Fibroblast of the aortic adventitia (primary cell): Measurements from ENCODE around the gene FLVCR2. TPM values are rescaled to one million over a fixed set of nuclear protein-coding genes. Genes with fewer than 3 reads are reported as not detected.

ENCODE experiments used
- DNase-seq: peaks from one replicate; pipeline ENCODE4 v3.0.0-alpha.2; 2010; ENCODE audit warnings: low read depth
- H3K4me3 ChIP-seq: 2 replicates; pipeline ENCODE4 v1.5.1; 2011; ENCODE audit warnings: low read depth, mild to moderate bottlenecking, control low read depth, low read length, moderate library complexity
- total RNA-seq: library from RNA; depleted of rRNA; stranded (reverse); fragments of >200 nt; gene quantifications from 2 replicates; pipeline ENCODE4 v1.2.3, GENCODE V29; 2012; ENCODE audit warnings: low replicate concordance
- TF ChIP-seq, protein P1 (sequence below): IDR thresholded peaks from 2 replicates; pipeline ENCODE4 v1.5.1; 2011; ENCODE audit warnings: mild to moderate bottlenecking, low read length, control low read depth, inconsistent platforms; ENCODE audit not compliant: insufficient read depth

FLVCR2 gene
- total RNA-seq, 1 donor = 0.90 TPM

DNA sequence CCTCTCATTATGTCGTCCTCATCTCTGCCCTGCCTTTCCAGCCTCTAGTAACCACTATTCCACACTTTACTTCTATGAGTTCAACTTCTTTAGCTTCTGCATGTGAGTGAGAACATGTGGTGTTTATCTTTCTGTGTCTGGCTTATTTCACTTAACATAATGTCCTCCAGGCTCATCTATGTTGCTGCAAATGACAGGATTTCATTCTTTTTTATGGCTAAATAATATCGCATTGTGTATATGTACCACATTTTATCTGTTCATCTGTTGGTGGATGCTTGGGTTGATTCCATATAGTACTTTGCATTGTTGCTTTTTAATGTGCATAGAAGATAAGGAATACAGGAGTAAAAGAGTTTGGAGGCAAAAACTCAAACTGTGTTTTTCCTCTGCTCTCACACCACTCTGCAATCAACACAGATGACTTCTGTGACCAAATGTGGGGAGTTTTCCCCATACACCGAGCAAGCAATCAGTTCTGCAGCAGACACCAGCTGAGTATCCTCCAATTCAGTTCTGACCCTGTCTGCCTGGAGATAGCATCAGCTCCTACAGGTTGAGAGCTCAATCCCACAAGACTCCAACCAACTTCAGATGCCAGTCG is 24.6 kb upstream of the FLVCR2 start:
- no peak for DNase-seq
- H3K4me3 ChIP-seq = no peak overlapping the region
- TF ChIP-seq, protein P1, sequence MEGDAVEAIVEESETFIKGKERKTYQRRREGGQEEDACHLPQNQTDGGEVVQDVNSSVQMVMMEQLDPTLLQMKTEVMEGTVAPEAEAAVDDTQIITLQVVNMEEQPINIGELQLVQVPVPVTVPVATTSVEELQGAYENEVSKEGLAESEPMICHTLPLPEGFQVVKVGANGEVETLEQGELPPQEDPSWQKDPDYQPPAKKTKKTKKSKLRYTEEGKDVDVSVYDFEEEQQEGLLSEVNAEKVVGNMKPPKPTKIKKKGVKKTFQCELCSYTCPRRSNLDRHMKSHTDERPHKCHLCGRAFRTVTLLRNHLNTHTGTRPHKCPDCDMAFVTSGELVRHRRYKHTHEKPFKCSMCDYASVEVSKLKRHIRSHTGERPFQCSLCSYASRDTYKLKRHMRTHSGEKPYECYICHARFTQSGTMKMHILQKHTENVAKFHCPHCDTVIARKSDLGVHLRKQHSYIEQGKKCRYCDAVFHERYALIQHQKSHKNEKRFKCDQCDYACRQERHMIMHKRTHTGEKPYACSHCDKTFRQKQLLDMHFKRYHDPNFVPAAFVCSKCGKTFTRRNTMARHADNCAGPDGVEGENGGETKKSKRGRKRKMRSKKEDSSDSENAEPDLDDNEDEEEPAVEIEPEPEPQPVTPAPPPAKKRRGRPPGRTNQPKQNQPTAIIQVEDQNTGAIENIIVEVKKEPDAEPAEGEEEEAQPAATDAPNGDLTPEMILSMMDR = no peak

DNA sequence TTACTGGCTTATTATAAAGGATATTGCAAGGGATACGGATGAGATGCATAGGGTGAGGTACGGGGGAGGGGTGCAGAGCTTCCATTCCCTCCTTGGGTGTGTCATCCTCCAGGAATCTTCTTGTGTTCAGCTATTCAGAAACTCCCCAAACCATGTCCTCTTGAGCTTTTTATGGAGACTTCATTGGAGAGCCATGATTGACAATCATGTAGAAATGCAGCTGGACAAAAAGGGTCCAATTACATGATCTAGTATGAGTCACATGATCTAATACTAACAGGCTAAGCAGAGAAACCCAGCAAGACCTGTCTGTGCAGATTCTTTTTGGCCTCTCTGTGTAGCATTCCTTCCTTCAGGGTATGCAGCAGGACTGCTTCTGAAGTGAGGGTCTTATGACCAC is 23.9 kb upstream of the FLVCR2 start:
- TF ChIP-seq, protein P1 = no peak
- no peak for DNase-seq
- H3K4me3 ChIP-seq = no peak overlapping the region

DNA sequence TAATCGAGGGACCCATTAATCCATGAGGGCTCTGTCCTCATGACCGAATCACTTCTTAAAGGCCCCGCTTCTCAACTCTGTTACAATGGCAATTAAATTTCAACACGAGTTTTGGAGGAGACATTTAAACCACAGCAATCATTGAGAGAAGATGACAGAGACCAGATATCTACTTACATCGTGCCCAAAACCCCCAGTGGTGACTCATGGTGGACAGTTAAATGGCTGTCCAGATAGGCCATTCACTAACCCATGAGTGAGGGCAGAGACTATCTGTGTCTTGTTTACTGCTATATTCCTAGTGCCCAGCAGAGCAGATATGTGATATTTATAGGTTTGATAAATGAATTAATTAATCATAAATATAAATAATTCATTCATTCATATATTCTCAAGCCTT is 20.0 kb upstream of the FLVCR2 start:
- TF ChIP-seq, protein P1 = no peak
- DNase-seq = no peak
- no peak overlapping the region for H3K4me3 ChIP-seq

DNA sequence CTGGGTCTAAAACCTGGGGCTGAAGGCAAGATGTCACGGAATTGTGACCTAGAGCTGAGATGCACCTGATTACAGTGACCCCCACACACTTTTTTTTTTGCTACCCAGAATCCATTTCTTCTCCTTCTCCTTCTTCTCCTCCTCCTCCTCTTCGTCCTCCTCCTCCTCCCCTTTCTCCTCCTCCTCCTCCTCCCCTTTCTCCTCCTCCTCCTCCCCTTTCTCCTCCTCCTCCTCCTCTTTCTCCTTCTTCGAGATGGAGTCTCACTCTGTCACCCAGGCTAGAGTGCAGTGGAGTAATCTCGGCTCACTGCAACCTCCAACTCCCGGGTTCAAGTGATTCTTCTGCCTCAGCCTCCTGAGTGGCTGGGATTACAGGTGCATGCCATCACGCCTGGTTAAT is 19.4 kb upstream of the FLVCR2 start:
- no peak for DNase-seq
- no peak overlapping the region for H3K4me3 ChIP-seq
- TF ChIP-seq, protein P1 = no peak

DNA sequence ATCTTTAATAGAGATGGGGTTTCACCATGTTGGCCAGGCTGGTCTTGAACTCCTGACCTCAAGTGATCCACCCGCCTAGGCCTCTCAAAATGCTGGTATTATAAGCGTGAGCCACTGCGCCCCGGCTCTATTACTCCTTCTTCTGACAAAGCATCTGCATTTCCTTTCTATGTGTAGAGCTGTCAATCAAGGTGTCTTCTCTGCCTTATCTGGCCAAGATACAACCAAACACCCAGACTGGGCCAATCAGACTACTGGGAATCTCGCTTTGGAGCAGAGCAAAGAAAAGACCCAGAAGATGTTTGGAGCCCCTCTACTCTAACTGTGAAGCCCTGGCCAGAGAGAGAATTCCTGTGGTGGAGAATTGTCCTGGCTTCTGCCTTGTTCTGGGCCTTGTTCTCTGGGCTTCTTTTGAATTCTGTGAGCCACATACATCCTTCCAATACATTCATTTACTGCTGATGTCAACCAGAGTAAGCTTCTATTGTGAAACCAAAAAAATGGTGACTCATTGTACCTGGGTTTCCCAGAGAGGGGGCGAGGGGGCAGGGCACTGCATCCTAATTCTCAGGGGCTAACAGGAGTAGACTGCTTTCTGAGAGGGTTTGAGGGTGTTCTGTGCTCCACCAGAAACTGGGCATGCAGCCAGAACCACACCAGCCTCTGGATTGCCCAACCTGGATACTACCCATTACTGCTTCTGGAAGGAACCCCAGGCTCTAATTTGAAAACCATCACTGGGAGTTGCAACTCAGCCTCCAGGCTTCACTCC is 18.8 kb upstream of the FLVCR2 start:
- no peak overlapping the region for H3K4me3 ChIP-seq
- DNase-seq = peak; percentile 84

DNA sequence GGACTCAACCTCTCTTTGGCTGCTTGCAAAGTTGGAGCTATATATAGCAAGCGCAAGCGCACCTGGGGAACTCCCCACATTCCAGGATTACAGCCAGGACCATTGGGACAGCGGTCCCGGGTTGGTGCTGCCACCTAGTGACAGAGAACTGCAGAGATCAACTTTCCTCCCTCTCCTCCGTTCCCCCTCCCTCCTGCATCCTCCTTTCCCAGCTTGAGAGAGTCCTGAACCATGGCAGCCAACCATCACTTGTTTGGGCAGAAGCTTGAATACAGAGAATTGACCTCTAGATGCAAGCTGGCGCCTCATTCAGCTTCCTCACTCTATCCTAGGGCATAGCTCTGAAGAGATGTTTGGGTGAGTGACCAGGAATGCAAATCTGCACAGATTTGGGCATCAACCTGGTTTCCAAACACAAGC is 17.4 kb upstream of the FLVCR2 start:
- TF ChIP-seq, protein P1 = peak; percentile 88
- H3K4me3 ChIP-seq = no peak overlapping the region
- peak; percentile 79 for DNase-seq

More for the DNA sequence above, 18.8 kb upstream of the FLVCR2 start:
- TF ChIP-seq, protein P1 = no peak
